ENCODE results near the gene MIPOL1. TPM values are rescaled to one million over a fixed set of nuclear protein-coding genes. Genes with fewer than 3 reads are reported as not detected.
"Not testable (repeated sequence)": the region's sequence is repeated elsewhere in the genome, so short reads cannot be mapped to it uniquely, and the experiment has no call there.

MIPOL1 gene
- total and polyA plus RNA-seq, 2 experiments from 2014 or later, result 16.6 to 24.8 TPM

- H3K36me3 Mint-ChIP-seq (ENCODE audit: low read depth), result peaks cover 25% of the 10 kb centered on the region
- DNase-seq (ENCODE audit: low spot score); H3K36me3 ChIP-seq (ENCODE audit: insufficient read depth); H3K27me3 ChIP-seq (ENCODE audit: insufficient read depth); H3K4me3 Mint-ChIP-seq; H3K79me2 ChIP-seq (replicated peaks; ENCODE audit: insufficient read depth); H3K9me2 ChIP-seq (ENCODE audit: insufficient read depth); H3K27ac ChIP-seq (ENCODE audit: low read depth); H2AFZ ChIP-seq; H3K4me1 Mint-ChIP-seq; H3K4me1 ChIP-seq (ENCODE audit: insufficient read depth); H3K4me2 ChIP-seq; H3K27me3 Mint-ChIP-seq (ENCODE audit: insufficient read depth, low read depth, poor library complexity); H3K4me3 ChIP-seq; H3F3A ChIP-seq (replicated peaks; ENCODE audit: low read depth); H3K27ac Mint-ChIP-seq; H4K20me1 ChIP-seq (replicated peaks; ENCODE audit: insufficient read depth); ATAC-seq: not testable (repeated sequence)
- peaks cover 29% of the 10 kb centered on the region for H3K9me3 Mint-ChIP-seq
Measured at GRCh38 chr14:37555596-37555995, 357.9 kb downstream of the MIPOL1 start.

- no peaks in the 10 kb centered on the region for H3K79me2 ChIP-seq (replicated peaks; ENCODE audit: insufficient read depth)
- no peaks in the 10 kb centered on the region for H3K4me1 ChIP-seq (ENCODE audit: insufficient read depth)
- no peak overlapping the region for H3K27ac ChIP-seq (ENCODE audit: low read depth)
- Mint-ChIP-seq H3K27ac (no peak overlapping the region), H3K36me3 (ENCODE audit: low read depth) (peaks cover 22% of the 10 kb centered on the region), H3K4me3 (no peak overlapping the region), H3K4me1 (no peaks in the 10 kb centered on the region; the same call in 2 of the 3 replicates), H3K27me3 (ENCODE audit: insufficient read depth, low read depth, poor library complexity) (no peaks in the 10 kb centered on the region), H3K9me3 (peaks cover 27% of the 10 kb centered on the region)
- DNase-seq (ENCODE audit: low spot score), result no peak
- H2AFZ ChIP-seq, result no peak overlapping the region
- no peaks in the 10 kb centered on the region for H4K20me1 ChIP-seq (replicated peaks; ENCODE audit: insufficient read depth)
- H3K4me2 ChIP-seq, result no peak overlapping the region
- H3K27me3 ChIP-seq (ENCODE audit: insufficient read depth), result no peaks in the 10 kb centered on the region
- no peak for ATAC-seq
- H3K36me3 ChIP-seq (ENCODE audit: insufficient read depth), result no peaks in the 10 kb centered on the region
- H3K4me3 ChIP-seq, result no peak overlapping the region
- H3F3A ChIP-seq (replicated peaks; ENCODE audit: low read depth), result no peaks in the 10 kb centered on the region
- H3K9me2 ChIP-seq (ENCODE audit: insufficient read depth), result no peaks in the 10 kb centered on the region
- no peak for TF ChIP-seq CTCF (conservative IDR thresholded peaks at IDR 0.05; ENCODE audit: low read depth in 2 of 2)
- no peak for TF ChIP-seq JUNB (IDR thresholded peaks at IDR 0.05; ENCODE audit: unreplicated experiment)
- no peak for TF ChIP-seq ZNF462 (CRISPR knock-in tag; IDR thresholded peaks at IDR 0.05)
- no peak for TF ChIP-seq ZNF331 (CRISPR knock-in tag; IDR thresholded peaks at IDR 0.05; ENCODE audit: low read depth)
- no peak for TF ChIP-seq ETS1 (IDR thresholded peaks at IDR 0.05)
- TF ChIP-seq REST (IDR thresholded peaks at IDR 0.05; ENCODE audit: unreplicated experiment), result no peak
- TF ChIP-seq NANOG (IDR thresholded peaks at IDR 0.05; ENCODE audit: borderline replicate concordance), result no peak
- TF ChIP-seq POLR2AphosphoS5 (IDR thresholded peaks at IDR 0.05; ENCODE audit: low read depth), result no peak
- TF ChIP-seq EZH2phosphoT487 (IDR thresholded peaks at IDR 0.05; ENCODE audit: unreplicated experiment), result no peak
- no peak for TF ChIP-seq ZNF114 (CRISPR knock-in tag; IDR thresholded peaks at IDR 0.05)
Measured at GRCh38 chr14:37558740-37559139, 361.0 kb downstream of the MIPOL1 start.

Measured in GM23338 (cell line).